ENCODE measurements around the gene PURB. TPM values are rescaled to one million over a fixed set of nuclear protein-coding genes. Genes with fewer than 3 reads are reported as not detected.
A peak's percentile ranks its signal among the peaks of the same experiment; 100 is the strongest.
"Not testable (repeated sequence)": the region's sequence is repeated elsewhere in the genome, so short reads cannot be mapped to it uniquely, and the experiment has no call there.

The PURB gene
- total and polyA plus RNA-seq, 4 experiments from 2014 or later = 1.1 to 27.4 (median 14.4) TPM

DNA sequence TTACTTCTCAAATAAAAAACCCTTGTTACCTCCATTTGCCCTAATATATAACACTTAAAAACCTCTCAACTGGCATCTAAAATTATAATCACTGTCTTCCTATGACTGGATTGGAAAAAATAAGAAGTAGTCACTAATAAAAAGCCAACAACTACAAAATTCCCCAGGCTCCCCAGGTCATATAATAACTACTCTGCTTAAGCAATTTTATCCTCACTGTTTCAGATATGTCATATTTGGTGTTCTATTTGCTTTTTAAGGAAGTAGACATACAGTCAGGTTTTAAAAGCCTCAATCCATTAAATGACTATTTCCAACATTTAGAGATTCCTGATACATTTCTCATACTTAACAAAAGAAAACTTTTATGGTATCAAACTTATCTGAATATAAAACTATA, 39.9 kb downstream of the PURB start:
- peak overlapping the region in 6 of 7 donors; percentile 4 to 100 (median 33) for H3K27ac Mint-ChIP-seq
- intact Hi-C loops (cut with micrococcal nuclease) = loop anchor here (5.0 kb wide), 1 partner anchor 143 kb away; no protein-coding TSS in a partner anchor
- peaks cover 0 to 1% of the 10 kb centered on the region in 2 donors for H3K27me3 Mint-ChIP-seq
- H3K9me3 Mint-ChIP-seq = peaks cover 0 to 2% (median 0%) of the 10 kb centered on the region in 8 donors
- ChIA-PET CTCF (ENCODE audit: partially characterized antibody) (interaction anchor here (0.9 to 3.5 kb wide), 12 partner anchors 9 to 290 kb away, joined by 3 to 34 read pairs (median 6); partner anchors contain the start of gene TMED4), POLR2A (ENCODE audit: partially characterized antibody) (interaction anchor here (0.8 to 5.2 kb wide), 14 partner anchors 12 to 355 kb away, joined by 3 to 65 read pairs (median 14); partner anchors contain the start of genes NUDCD3, OGDH, PPIA and PURB)
- Histone ChIP-seq H3K9me3 (ENCODE audit: control insufficient read depth in 1 of 2, low read length in 2 of 2) (no peaks in the 10 kb centered on the region), H3K4me1 (ENCODE audit: insufficient read depth, low read length) (peaks cover 38% of the 10 kb centered on the region), H3K27ac (ENCODE audit: low read depth, low read length) (no peak overlapping the region), H3K36me3 (ENCODE audit: insufficient read depth, low read length) (peaks cover 18% of the 10 kb centered on the region), H3K4me3 (ENCODE audit: low read length in 2 of 2) (no peak overlapping the region), H3K27me3 (ENCODE audit: insufficient read depth, low read length) (no peaks in the 10 kb centered on the region)
- peaks cover 31 to 64% (median 40%) of the 10 kb centered on the region in 4 donors for H3K4me1 Mint-ChIP-seq
- H3K4me3 Mint-ChIP-seq = peak overlapping the region in 7 of 8 donors; percentile 57 to 98 (median 93)
- peaks cover 20 to 34% of the 10 kb centered on the region in 2 donors for H3K36me3 Mint-ChIP-seq
- DNase-seq = no peak

DNA sequence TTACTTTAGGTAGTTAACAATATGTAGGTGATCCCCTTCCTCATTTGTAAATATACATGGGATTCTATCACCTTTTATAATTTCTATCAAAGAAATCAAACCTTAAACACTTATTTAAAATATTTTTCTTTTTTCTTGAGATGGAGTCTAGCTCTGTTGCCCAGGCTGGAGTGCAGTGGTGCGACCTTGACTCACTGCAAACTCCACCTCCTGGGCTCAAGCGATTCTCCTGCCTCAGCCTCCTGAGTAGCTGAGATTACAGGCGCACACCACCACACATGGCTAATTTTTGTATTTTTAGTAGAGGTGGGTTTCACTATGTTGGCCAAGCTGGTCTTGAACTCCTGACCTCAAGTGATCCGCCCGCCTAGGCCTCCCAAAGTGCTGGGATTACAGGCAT, 41.9 kb downstream of the PURB start:
- peaks cover 38% of the 10 kb centered on the region for H3K4me1 ChIP-seq (ENCODE audit: insufficient read depth, low read length)
- H3K36me3 ChIP-seq (ENCODE audit: insufficient read depth, low read length) = peaks cover 29% of the 10 kb centered on the region
- intact Hi-C loops (cut with micrococcal nuclease); H3K4me3 Mint-ChIP-seq; H3K27ac ChIP-seq (ENCODE audit: low read depth, low read length); H3K27ac Mint-ChIP-seq; H3K4me3 ChIP-seq (ENCODE audit: low read length in 2 of 2); H3K27me3 ChIP-seq (ENCODE audit: insufficient read depth, low read length); H3K27me3 Mint-ChIP-seq; H3K9me3 ChIP-seq (ENCODE audit: control insufficient read depth in 1 of 2, low read length in 2 of 2); H3K9me3 Mint-ChIP-seq; DNase-seq: not testable (repeated sequence)
- Mint-ChIP-seq H3K4me1 (peaks cover 34 to 69% (median 45%) of the 10 kb centered on the region in 4 donors), H3K36me3 (peaks cover 27 to 47% of the 10 kb centered on the region in 2 donors)
- CTCF ChIA-PET (ENCODE audit: partially characterized antibody) = interaction anchor here (1.6 to 2.5 kb wide), 4 partner anchors 8 to 293 kb away, joined by 3 to 8 read pairs (median 6); no protein-coding TSS in a partner anchor
- POLR2A ChIA-PET (ENCODE audit: partially characterized antibody) = interaction anchor here (0.9 to 1.9 kb wide), 3 partner anchors 94 to 269 kb away, joined by 3 to 8 read pairs (median 3); partner anchors contain the start of genes DDX56 and TMED4

DNA sequence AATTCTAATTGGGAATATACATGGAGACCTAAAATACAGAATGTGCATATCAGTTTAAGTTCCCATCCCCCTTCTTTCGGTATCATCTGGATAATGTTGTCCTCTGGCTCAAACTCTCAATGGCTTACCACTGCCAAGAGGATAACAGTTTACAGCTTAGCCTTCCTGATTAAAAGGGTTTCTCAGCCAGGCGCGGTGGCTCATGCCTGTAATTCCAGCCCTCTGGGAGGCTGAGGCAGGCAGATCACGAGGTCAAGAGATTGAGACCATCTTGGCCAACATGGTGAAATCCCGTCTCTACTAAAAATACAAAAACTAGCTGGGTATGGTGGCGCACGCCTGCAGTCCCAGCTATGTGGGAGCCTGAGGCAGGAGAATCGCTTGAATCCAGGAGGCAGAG, 42.7 kb downstream of the PURB start:
- H3K27ac ChIP-seq (ENCODE audit: low read depth, low read length); H3K9me3 ChIP-seq (ENCODE audit: control insufficient read depth in 1 of 2, low read length in 2 of 2); H3K4me3 ChIP-seq (ENCODE audit: low read length in 2 of 2); H3K27me3 ChIP-seq (ENCODE audit: insufficient read depth, low read length); DNase-seq; CTCF ChIA-PET (ENCODE audit: partially characterized antibody); H3K27me3 Mint-ChIP-seq; H3K4me3 Mint-ChIP-seq; H3K9me3 Mint-ChIP-seq; intact Hi-C loops (cut with micrococcal nuclease): not testable (repeated sequence)
- peaks cover 31 to 63% (median 46%) of the 10 kb centered on the region in 4 donors for H3K4me1 Mint-ChIP-seq
- peak overlapping the region in 3 of 7 donors; percentile 25 to 37 (median 34) for H3K27ac Mint-ChIP-seq
- H3K36me3 ChIP-seq (ENCODE audit: insufficient read depth, low read length) = peaks cover 31% of the 10 kb centered on the region
- H3K4me1 ChIP-seq (ENCODE audit: insufficient read depth, low read length) = peaks cover 38% of the 10 kb centered on the region
- POLR2A ChIA-PET (ENCODE audit: partially characterized antibody) = interaction anchor here (0.9 to 1.9 kb wide), 3 partner anchors 93 to 269 kb away, joined by 3 to 8 read pairs (median 3); partner anchors contain the start of genes DDX56 and TMED4
- peaks cover 29 to 46% of the 10 kb centered on the region in 2 donors for H3K36me3 Mint-ChIP-seq

DNA sequence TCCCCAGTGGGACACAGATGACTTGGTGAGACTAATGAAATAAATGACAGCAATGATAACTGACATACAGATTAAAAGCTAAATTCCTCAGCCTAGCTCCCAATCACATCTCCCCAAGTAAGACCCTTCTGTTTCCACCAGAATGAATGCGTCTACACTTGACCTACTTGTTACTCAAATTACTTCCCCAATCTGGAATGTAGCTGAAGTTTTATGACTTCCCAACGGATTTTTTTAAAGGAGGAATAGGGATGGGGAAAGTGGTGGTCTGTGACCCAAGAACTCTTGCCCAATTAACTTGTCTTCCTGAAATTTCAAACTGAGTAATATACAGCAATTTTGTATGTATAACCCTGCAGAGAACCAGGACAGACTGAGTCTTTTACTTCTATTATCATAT, 46.6 kb downstream of the PURB start:
- peaks cover 44 to 61% of the 10 kb centered on the region in 2 donors for H3K36me3 Mint-ChIP-seq
- H3K9me3 ChIP-seq (ENCODE audit: control insufficient read depth in 1 of 2, low read length in 2 of 2) = no peaks in the 10 kb centered on the region
- peaks cover 18 to 31% (median 25%) of the 10 kb centered on the region in 4 donors for H3K4me1 Mint-ChIP-seq
- ChIA-PET POLR2A (ENCODE audit: partially characterized antibody) (interaction anchor here (0.5 to 1.2 kb wide), 3 partner anchors 9 to 66 kb away, joined by 3 read pairs; partner anchors contain the start of gene H2AZ2), CTCF (ENCODE audit: partially characterized antibody) (interaction anchor here (0.9 kb wide), 1 partner anchor 18 kb away, joined by 3 read pairs; no protein-coding TSS in a partner anchor)
- DNase-seq = no peak
- H3K27ac Mint-ChIP-seq = peak overlapping the region in 3 of 7 donors; percentile 43 to 64 (median 44)
- H3K27ac ChIP-seq (ENCODE audit: low read depth, low read length) = no peak overlapping the region
- H3K4me3 Mint-ChIP-seq = no peak overlapping the region
- intact Hi-C loops (cut with micrococcal nuclease) = no loop called here
- no peaks in the 10 kb centered on the region for H3K27me3 ChIP-seq (ENCODE audit: insufficient read depth, low read length)
- no peak overlapping the region for H3K4me3 ChIP-seq (ENCODE audit: low read length in 2 of 2)
- peaks cover 16% of the 10 kb centered on the region for H3K4me1 ChIP-seq (ENCODE audit: insufficient read depth, low read length)
- H3K27me3 Mint-ChIP-seq = no peaks in the 10 kb centered on the region
- H3K36me3 ChIP-seq (ENCODE audit: insufficient read depth, low read length) = peaks cover 53% of the 10 kb centered on the region
- peaks cover 0 to 3% (median 0%) of the 10 kb centered on the region in 8 donors for H3K9me3 Mint-ChIP-seq

DNA sequence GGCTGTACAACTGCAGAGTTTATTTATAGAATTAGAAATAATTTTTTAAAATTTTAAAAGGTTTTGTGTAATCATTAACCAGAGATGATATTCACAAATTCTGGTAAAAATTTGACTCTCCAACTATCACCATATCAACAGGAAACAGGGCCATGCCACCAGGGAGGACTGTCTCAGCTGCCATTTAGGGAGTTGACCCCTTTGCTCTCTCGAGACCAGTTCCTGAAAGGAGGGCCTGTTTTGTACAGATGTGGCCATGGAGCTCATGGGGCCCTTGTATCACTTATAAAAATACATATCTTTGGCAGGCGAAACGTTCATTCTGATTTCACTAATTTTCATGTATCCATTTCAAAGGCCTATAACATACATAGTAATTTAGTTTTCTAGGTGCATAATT, 57.8 kb downstream of the PURB start:
- Mint-ChIP-seq H3K27ac (peak overlapping the region in 4 of 7 donors; percentile 31 to 77 (median 57)), H3K27me3 (no peaks in the 10 kb centered on the region), H3K9me3 (no peaks in the 10 kb centered on the region), H3K4me1 (peaks cover 4 to 18% (median 7%) of the 10 kb centered on the region in 4 donors), H3K36me3 (peaks cover 25 to 68% of the 10 kb centered on the region in 2 donors), H3K4me3 (no peak overlapping the region)
- H3K27me3 ChIP-seq (ENCODE audit: insufficient read depth, low read length) = no peaks in the 10 kb centered on the region
- intact Hi-C loops (cut with micrococcal nuclease) = no loop called here
- H3K4me3 ChIP-seq (ENCODE audit: low read length in 2 of 2) = no peak overlapping the region
- ChIA-PET CTCF (ENCODE audit: partially characterized antibody) (interaction anchor here (1.4 to 1.5 kb wide), 2 partner anchors 20 to 239 kb away, joined by 3 to 4 read pairs; no protein-coding TSS in a partner anchor), POLR2A (ENCODE audit: partially characterized antibody) (interaction anchor here (1.1 kb wide), 1 partner anchor 21 kb away, joined by 4 read pairs; no protein-coding TSS in a partner anchor)
- peaks cover 4% of the 10 kb centered on the region for H3K4me1 ChIP-seq (ENCODE audit: insufficient read depth, low read length)
- DNase-seq = no peak
- no peaks in the 10 kb centered on the region for H3K9me3 ChIP-seq (ENCODE audit: control insufficient read depth in 1 of 2, low read length in 2 of 2)
- no peak overlapping the region for H3K27ac ChIP-seq (ENCODE audit: low read depth, low read length)
- H3K36me3 ChIP-seq (ENCODE audit: insufficient read depth, low read length) = peaks cover 19% of the 10 kb centered on the region

Other genes with a start within 250 kb of the PURB start
- gene ZMIZ2, start 136.7 kb downstream of the PURB start, total RNA-seq = 100 to 1,000 TPM; 169 to 170 TPM
- gene ZMIZ2, start 136.7 kb downstream of the PURB start, polyA plus RNA-seq = 10 to 100 TPM in 1 of 2 donors, 1 to 10 TPM in 1; 1.1 to 12.1 TPM
- 100 to 1,000 TPM; 677 to 707 TPM for gene PPIA, start 88.8 kb downstream of the PURB start, total RNA-seq
- gene PPIA, start 88.8 kb downstream of the PURB start, polyA plus RNA-seq = 1,000 to 10,000 TPM; 2,815 to 3,590 TPM
- gene H2AZ2, start 37.4 kb downstream of the PURB start, total RNA-seq = 100 to 1,000 TPM; 168 to 169 TPM
- 100 to 1,000 TPM; 231 to 236 TPM for gene H2AZ2, start 37.4 kb downstream of the PURB start, polyA plus RNA-seq
- gene MYO1G, start 93.5 kb upstream of the PURB start, total RNA-seq = 10 to 100 TPM; 92.9 to 94.2 TPM
- 100 to 1,000 TPM; 143 to 168 TPM for gene MYO1G, start 93.5 kb upstream of the PURB start, polyA plus RNA-seq
- 100 to 1,000 TPM; 192 to 200 TPM for gene CCM2, start 114.7 kb upstream of the PURB start, total RNA-seq
- gene CCM2, start 114.7 kb upstream of the PURB start, polyA plus RNA-seq = 10 to 100 TPM; 82.1 to 91.9 TPM
- not detected for gene NACAD, start 203.4 kb upstream of the PURB start, total RNA-seq
- not detected for gene NACAD, start 203.4 kb upstream of the PURB start, polyA plus RNA-seq
- gene TBRG4, start 226.2 kb upstream of the PURB start, total RNA-seq = 100 to 1,000 TPM; 103 to 129 TPM
- gene TBRG4, start 226.2 kb upstream of the PURB start, polyA plus RNA-seq = 10 to 100 TPM; 48.5 to 65.3 TPM